H1 (cell line): ENCODE measurements around the gene CBLN3.

ENCODE experiments used
- HDAC2 ChIP-seq, 2 experiments: fragments of 300-600 bp in 1 of 2; sonication (generic) in 1 of 2; IDR thresholded peaks; 2 replicates each; pipeline ENCODE4 v1.6.1; 2011 to 2012; ENCODE audit warnings: low read depth in 2 of 2, low read length in 2 of 2, mild to moderate bottlenecking in 2 of 2, moderate library complexity in 2 of 2, borderline replicate concordance in 1 of 2, inconsistent platforms in 1 of 2
- MAFK ChIP-seq: IDR thresholded peaks from 2 replicates; pipeline ENCODE4 v1.6.1; 2012; ENCODE audit warnings: low read depth, mild to moderate bottlenecking, improper control_type of control experiment, low read length
- POLR2A ChIP-seq, 2 experiments: IDR thresholded peaks; 1 replicate in 1 of 2; 2 replicates in 1 of 2; pipeline ENCODE4 v1.6.1; 2011; ENCODE audit warnings: low read depth in 2 of 2, low read length in 2 of 2, mild to moderate bottlenecking in 2 of 2; ENCODE audit errors: control extremely low read depth in 1 of 2
- POLR2AphosphoS5 ChIP-seq: IDR thresholded peaks from 2 replicates; pipeline ENCODE4 v1.6.1; 2011; ENCODE audit warnings: low read depth, low read length
- RFX5 ChIP-seq: IDR thresholded peaks from 2 replicates; pipeline ENCODE4 v1.6.1; 2011; ENCODE audit warnings: low read depth, low read length, improper control_type of control experiment, borderline replicate concordance
- SP1 ChIP-seq: IDR thresholded peaks from 2 replicates; pipeline ENCODE4 v1.6.1; 2011; ENCODE audit warnings: low read depth, low read length
- TF ChIP-seq, protein P1 (sequence below), 3 experiments: IDR thresholded peaks; 1 replicate in 2 of 3; 2 replicates in 1 of 3; pipeline versions ENCODE4 v1.5.1 to v1.6.1; 2011; ENCODE audit warnings: low read length in 3 of 3, mild to moderate bottlenecking in 3 of 3, inconsistent platforms in 2 of 3, low read depth in 1 of 3, moderate library complexity in 1 of 3; ENCODE audit not compliant: insufficient read depth in 1 of 3; ENCODE audit errors: control extremely low read depth in 1 of 3

GRCh38 chr14:24387009-24387345, 42.5 kb downstream of the CBLN3 start:
- TF ChIP-seq SP1 (no peak), POLR2AphosphoS5 (no peak), RFX5 (no peak), MAFK (no peak), HDAC2 (IDR thresholded peaks at IDR 0.05; ENCODE audit: borderline replicate concordance in 1 of 2, low read depth in 2 of 2, low read length in 2 of 2) (no peak), POLR2A (IDR thresholded peaks at IDR 0.05; ENCODE audit: control extremely low read depth in 1 of 2, low read depth in 2 of 2, low read length in 2 of 2) (no peak)
- TF ChIP-seq, protein P1, sequence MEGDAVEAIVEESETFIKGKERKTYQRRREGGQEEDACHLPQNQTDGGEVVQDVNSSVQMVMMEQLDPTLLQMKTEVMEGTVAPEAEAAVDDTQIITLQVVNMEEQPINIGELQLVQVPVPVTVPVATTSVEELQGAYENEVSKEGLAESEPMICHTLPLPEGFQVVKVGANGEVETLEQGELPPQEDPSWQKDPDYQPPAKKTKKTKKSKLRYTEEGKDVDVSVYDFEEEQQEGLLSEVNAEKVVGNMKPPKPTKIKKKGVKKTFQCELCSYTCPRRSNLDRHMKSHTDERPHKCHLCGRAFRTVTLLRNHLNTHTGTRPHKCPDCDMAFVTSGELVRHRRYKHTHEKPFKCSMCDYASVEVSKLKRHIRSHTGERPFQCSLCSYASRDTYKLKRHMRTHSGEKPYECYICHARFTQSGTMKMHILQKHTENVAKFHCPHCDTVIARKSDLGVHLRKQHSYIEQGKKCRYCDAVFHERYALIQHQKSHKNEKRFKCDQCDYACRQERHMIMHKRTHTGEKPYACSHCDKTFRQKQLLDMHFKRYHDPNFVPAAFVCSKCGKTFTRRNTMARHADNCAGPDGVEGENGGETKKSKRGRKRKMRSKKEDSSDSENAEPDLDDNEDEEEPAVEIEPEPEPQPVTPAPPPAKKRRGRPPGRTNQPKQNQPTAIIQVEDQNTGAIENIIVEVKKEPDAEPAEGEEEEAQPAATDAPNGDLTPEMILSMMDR (IDR thresholded peaks at IDR 0.05; ENCODE audit: control extremely low read depth in 1 of 3, insufficient read depth in 1 of 3, low read depth in 1 of 3, low read length in 3 of 3) = no peak
